Measurements from ENCODE around the gene DMD.

DNA sequence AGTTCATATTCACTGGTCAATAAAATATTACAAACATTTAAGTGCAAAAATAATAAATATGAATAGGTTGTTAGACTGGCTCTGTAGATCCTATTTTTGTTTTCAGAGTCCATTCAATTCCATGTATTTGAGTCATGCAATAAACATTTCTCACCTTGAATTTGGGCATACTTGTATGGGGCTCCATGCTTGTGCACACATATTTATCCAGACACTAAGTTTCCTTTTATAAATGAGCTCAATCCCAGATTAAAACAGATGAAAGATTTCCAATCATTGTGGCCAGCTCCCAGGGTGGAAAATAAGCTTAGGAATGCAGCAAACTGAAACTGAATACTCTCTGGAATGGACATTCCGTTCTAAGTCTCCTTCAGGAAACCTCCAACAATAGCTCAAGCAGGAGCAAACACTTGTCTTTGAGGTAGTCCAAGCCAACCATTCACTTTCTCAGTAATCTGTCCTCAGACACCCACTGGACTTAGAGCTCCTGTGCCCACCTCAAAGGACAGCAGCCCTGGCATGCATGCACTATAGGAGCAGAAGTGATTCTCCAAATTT lies 16.4 kb downstream of the DMD start:
- TF ChIP-seq, protein P1, sequence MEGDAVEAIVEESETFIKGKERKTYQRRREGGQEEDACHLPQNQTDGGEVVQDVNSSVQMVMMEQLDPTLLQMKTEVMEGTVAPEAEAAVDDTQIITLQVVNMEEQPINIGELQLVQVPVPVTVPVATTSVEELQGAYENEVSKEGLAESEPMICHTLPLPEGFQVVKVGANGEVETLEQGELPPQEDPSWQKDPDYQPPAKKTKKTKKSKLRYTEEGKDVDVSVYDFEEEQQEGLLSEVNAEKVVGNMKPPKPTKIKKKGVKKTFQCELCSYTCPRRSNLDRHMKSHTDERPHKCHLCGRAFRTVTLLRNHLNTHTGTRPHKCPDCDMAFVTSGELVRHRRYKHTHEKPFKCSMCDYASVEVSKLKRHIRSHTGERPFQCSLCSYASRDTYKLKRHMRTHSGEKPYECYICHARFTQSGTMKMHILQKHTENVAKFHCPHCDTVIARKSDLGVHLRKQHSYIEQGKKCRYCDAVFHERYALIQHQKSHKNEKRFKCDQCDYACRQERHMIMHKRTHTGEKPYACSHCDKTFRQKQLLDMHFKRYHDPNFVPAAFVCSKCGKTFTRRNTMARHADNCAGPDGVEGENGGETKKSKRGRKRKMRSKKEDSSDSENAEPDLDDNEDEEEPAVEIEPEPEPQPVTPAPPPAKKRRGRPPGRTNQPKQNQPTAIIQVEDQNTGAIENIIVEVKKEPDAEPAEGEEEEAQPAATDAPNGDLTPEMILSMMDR (IDR thresholded peaks at IDR 0.05; ENCODE audit: low read length) = no peak
- TF ChIP-seq EZH2phosphoT487 (IDR thresholded peaks at IDR 0.05; ENCODE audit: low read length) = no peak

All from MM.1S (cell line).